GM19372 (cell line): ENCODE measurements around the gene TGIF2LX.
"Not testable (repeated sequence)": the region's sequence is repeated elsewhere in the genome, so short reads cannot be mapped to it uniquely, and the experiment has no call there.

ENCODE experiments used
- ATAC-seq: cut with Tn5 transposase; IDR thresholded peaks from one replicate; pipeline ENCODE4 v1.9.1; 2021; ENCODE audit warnings: mild to moderate bottlenecking, low read depth, moderate library complexity; ENCODE audit not compliant: unreplicated experiment

The TGIF2LX gene

GRCh38 chrX:89921665-89922064 is at the start of gene TGIF2LX:
Gene TGIF2LX (plus strand): TSS chrX:89921908. CDS start chrX:89922086, 178 bp downstream.
- ATAC-seq: not testable (repeated sequence)

DNA sequence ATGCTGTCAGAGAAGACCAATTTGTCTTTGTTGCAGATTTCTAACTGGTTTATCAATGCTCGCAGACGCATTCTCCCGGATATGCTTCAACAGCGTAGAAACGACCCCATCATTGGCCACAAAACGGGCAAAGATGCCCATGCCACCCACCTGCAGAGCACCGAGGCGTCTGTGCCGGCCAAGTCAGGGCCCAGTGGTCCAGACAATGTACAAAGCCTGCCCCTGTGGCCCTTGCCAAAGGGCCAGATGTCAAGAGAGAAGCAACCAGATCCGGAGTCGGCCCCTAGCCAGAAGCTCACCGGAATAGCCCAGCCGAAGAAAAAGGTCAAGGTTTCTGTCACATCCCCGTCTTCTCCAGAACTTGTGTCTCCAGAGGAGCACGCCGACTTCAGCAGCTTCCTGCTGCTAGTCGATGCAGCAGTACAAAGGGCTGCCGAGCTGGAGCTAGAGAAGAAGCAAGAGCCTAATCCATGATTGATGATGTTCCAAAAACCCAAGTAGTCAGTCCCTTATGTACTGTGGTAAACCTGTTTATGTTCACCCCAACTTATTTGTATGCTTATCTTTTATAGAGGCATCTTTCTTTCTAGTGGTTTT is 728 bp downstream of the TGIF2LX start:
- ATAC-seq: not testable (repeated sequence)

DNA sequence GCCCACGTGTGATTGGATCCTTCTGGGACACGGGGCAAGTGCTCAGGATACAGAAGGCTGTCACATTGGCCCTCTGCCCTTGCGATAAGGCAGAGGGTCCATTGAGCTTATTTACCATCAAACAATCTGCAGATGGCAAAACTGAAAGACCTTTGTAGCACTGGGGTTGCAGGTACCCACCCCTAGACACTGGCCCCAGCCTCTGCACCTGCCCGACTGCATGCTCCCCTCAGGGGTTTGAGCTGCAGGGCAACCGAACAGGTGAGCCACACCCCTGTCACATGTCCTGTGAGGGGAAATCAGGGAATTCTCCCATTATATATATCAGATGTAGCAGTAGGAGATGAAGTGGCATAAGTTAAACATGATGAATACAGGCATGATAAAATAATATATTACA is 21.4 kb downstream of the TGIF2LX start:
- ATAC-seq: not testable (repeated sequence)

GRCh38 chrX:89965588-89965987 is 43.9 kb downstream of the TGIF2LX start:
- ATAC-seq: not testable (repeated sequence)
